HG03378 (cell line): ENCODE measurements around the gene KRI1.
A peak's percentile ranks its signal among the peaks of the same experiment; 100 is the strongest.
"Not testable (repeated sequence)": the region's sequence is repeated elsewhere in the genome, so short reads cannot be mapped to it uniquely, and the experiment has no call there.

Source experiments
- ATAC-seq: cut with Tn5 transposase; IDR thresholded peaks from one replicate; pipeline ENCODE4 v1.9.1; 2021; ENCODE audit warnings: mild to moderate bottlenecking, moderate library complexity; ENCODE audit not compliant: unreplicated experiment

Gene KRI1

DNA sequence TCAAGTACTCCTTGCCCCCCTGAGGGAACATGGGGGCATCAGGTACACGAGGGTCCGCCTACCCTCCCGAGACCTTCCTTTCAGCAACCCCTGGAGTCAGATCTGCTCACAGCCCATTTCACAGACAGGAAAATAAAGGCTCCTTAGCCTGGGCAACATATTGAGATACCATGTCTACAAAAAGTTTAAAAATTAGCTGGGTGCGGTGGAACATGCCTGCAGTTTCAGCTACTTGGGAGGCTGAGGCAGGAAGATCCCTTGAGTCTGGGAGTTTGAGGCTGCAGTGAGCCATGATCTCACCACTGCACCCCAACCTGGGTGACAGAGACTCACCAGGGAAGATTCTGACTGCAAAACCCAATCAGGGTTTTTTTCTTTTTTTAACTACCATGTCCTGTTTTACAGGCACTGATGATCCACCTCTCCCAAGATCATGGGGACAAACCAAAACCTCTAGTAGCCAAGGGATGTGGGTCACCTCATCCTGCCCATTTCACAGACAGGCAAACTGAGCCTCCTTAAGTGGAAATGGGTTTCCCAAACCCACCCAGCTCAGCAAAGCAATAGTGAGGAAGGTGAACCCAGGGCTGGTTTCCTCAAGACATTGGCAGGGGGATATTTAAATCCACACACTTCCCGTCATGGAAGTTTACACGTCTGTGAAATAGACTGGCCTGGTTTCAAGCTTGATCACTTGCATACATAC is 9.4 kb upstream of the KRI1 start:
- ATAC-seq: no peak

GRCh38 chr19:10574462-10574861 is 8.7 kb upstream of the KRI1 start:
- no peak for ATAC-seq

- not testable (repeated sequence) for ATAC-seq
Observed at GRCh38 chr19:10573793-10574192, 8.0 kb upstream of the KRI1 start.

DNA sequence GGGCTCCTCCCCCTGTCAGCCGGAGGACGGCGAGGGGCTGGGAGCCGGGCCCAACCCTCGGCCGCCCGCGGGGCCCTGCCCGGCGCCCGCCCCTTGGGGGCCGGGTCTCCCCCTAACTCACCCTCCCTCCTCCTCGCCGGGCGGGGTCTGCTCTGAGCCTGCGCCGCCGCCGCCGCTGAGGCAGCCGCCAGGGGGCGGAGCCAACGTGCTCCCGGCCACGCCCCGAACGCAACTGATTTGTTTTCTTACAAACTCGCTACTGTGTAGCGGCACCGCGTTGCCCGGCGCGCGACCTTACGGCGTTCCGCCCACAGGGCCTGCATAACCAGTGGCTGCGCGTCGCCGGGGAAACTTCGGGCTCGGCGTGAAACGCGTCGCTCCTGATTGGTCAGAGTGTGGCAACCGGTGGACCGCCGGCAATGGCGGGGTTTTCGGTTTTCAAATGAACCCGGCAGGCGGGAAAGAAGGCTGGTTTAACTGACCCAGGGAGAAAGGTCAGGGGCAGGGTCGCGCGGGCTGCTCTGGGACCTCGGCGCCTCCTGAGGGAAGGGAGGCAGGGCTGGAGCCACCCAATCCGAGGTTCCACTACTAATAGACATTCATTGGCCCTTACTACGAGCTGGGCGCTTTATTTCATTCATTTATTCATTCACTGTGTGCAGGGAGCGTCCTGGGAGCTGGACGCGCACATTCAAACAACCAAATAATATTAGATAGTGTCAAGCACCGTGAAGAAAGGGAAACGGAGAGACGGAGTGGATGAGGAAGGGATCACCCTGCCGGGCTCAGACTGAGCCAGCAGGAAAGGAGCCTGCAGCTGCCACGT is 3.2 kb upstream of the KRI1 start, which contains the start of gene CDKN2D:
Gene CDKN2D (minus strand): TSS at position 154 of the 826 bp plus-strand sequence. CDS start 326 bp downstream, outside the sequence.
- peak; percentile 63 for ATAC-seq

DNA sequence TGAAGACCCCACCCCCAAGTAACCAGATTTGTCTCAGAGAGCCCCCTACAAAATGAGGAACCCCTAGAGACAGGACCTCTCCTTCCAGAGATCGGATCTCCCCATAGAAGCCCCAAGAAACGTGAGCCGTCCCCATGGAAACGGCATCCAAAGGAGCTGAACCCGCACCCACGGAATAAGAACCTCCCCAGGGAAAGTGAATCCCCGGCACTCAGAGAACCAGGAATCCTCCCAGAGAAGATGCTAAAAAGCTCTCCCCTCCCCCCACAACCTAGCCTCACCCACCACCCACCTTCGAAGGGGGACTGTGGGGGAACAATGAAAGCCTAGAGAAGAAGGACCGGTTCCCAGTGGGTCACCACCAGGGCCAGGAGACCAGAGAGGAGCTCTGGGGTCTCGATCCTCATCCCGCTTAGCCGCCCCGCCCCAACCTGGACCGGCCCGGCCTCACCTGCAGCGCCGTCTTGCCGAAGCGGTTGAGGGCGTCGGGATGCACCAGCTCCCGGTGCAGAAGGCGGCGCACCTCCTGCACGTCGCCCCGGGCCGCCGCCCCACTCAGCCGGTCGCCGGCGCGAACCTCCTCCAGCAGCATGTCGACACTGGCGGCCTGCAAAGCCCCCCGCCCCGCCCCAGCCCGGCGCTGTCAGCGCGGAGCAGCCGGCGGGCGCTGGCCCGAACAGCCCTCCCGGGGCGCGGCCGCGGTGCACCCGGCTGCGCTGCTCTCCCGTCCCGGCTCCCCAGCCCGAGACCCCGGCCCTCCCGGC is 2.4 kb upstream of the KRI1 start:
- no peak for ATAC-seq

GRCh38 chr19:10567656-10568055 is 1.8 kb upstream of the KRI1 start:
- no peak for ATAC-seq

DNA sequence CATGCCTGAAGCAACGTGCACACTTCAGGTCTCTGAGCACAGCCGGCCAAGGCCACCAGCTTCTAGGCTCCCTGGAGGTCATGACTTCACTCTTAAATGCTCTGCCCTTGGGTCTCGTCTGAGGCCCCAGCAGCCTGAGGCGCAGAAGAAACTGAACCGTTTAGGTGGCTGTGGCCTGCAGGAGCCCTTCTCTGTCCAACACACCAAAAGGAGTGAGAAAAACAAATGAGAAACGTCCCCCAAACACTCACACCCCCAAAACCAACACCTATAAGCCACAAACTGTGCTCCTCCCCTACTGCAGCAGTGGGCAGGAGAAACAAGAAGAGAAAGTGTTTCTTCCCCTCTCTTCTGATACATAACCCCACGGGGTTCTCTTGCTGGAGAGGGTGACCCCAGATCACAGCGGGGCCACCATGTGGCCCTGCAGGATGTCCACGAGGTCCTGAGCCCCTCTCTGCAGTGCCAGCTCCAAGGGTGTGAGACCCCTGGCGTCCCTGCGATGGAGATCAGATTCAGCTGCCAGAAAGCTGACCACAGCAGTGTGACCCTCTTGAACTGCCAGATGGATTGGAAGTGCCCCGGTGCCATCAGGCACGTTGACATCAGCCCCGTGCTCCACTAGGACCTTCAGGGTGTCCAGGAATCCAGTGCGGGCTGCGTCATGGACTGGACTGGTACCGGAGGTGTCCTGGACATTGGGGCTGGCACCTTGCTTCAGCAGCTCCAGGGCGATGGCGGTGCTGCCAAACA is 1.0 kb upstream of the KRI1 start:
- ATAC-seq: peak; percentile 21

GRCh38 chr19:10566408-10566657 is 523 bp upstream of the KRI1 start:
- ATAC-seq: no peak

DNA sequence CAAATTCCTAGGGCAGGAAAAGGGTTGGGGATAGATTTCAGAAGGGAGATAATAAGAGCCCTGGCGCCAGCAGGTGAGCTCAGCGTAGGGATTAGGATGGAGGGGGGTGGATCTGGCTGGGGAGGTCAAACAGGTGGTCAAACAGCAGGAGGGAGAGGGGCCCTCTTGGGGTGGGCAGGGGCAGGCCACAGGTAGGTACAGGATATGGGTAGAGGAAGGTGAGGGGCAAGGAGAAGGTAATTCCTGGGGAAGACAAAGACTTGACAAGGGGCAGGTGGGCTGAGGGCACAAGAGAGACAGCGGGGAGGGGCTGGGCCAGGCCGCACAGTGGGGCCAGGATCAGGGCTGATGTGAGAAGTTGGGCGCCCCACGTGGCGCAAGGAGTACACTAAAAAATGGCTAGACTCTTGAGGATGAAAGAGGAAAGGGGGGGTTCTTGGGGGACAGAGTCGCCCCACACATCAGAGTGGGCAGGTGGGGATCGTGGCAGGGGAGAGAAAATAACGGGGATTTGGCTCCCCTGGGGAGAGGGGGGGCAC is 713 bp downstream of the KRI1 start:
- no peak for ATAC-seq

- ATAC-seq: no peak
Observed at GRCh38 chr19:10562609-10563008, 3.2 kb downstream of the KRI1 start.

DNA sequence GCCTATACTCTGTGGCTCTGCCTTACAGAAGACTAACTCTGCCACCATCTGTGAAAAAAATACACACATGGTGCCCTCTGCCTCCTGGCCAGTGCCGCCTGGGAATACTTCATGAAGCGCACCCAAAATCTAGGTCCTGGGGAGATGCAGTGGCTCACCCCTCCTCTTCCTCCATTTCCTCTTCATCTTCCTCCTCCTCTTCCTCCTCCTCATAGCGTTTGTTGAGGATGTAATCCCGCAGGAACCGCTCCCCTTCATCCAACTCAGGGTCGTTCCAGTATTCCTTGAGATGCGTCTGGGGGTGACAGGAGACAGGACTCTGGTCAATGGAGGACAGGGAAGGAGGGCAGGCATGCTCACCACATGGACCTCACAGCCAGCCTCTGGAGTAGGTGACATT is 5.7 kb downstream of the KRI1 start:
- no peak for ATAC-seq

GRCh38 chr19:10557603-10558197 is 8.1 kb downstream of the KRI1 start:
- no peak for ATAC-seq

DNA sequence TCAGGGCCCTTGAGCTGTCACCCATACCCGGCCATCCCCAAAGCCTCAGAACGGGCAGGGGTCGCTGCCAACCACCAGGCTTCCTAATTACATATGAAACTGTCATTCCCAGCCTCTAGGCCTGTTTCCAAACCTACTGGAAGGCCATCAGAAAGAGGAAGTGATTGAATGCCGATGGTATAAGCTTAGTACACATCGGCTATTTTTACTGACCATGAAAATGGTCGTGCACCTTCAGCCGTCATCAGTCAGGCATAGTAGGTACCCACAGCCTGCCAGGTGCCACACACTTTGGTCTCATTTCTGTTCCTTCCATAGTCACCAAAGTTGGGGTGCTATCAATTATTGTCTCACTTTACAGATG is 10.2 kb downstream of the KRI1 start:
- no peak for ATAC-seq

DNA sequence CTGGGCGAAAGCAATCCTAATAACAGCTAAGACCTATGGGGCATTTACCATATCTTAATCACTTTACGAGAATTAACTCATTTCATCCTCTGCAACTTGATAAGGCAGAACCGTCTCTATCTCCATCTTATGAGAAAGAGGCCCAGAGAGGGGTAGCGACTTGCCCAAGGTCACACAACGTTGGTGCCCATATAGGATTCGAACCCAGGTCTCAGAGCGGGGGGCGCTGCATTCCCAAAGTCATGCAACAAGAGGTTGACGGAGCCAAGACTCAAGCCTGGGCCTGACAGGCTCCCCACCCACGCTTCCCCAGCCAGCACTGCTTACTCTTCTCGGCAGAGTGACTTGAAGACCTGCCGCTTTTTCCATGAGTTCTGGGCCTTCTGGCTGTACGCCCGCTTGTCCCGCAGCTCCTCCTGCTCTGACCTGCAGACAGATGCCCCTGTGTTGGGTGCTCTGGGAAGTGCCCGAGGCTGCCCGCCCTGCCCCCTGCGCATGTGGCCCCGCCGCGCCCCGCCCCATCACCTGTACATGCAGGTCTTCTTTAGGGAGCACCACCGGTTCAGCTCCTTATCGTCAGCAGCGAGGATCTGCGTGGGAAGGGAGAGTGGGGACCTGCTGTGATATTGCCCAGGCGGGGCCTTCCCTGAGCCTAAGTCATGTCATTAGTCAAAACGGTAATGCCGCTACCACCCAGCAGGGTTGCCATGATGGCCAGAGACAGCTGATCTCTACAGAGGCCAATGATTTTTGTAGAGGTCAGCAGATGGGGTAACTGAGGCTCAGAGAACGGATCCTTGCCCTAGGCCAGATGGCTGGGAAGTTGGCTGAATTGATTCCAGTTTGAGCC is 10.8 kb downstream of the KRI1 start:
- no peak for ATAC-seq

DNA sequence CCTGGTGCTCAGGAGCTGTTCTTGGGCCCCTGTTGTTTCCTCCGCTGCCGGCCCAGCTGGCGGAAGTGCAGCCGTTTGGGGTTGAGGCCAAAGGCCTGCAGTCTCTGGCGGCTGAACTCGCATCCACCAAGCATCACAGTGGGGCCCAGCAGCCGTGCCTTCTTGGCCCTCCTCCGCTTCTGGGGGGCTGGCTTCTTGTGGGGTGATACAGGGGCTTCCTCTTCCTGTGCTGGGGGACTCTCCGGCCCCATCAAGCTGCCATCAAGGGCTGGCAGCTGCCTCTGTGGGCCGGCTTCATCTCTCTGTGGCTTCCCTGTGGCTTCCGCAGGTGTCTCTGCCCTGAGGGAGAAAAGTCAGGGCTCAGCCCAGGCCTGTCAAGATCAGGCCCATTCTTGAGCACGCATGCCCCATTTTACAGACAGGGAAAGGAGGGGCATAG is 11.8 kb downstream of the KRI1 start:
- no peak for ATAC-seq

DNA sequence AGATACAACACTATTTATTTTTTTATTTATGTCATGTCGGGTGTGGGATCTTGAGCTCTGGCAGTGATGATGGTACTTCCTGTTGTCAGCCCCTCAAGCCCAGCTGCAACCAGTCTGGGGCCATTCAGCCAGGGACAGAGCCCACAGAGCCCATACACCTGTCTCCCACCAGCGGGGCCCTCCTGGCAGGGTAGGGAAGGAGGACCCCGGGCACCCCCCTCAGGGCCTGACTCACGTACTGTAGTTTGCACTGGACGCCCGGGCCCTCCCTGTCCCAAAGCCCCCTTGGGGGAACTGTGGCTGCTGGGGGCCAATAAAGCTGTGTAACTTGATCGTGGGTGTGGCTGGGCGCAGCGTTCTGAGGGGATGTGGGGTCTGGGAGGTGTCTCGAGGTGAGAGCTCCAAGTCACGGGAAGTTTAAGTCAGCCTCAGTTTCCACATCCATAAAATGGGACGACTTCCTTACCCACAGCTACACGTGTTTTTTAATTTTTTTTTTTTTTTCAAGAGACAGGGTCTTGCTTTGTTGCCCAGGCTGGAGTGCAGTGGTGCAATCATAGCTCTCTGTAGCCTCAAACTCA is 12.6 kb downstream of the KRI1 start:
- ATAC-seq: no peak

DNA sequence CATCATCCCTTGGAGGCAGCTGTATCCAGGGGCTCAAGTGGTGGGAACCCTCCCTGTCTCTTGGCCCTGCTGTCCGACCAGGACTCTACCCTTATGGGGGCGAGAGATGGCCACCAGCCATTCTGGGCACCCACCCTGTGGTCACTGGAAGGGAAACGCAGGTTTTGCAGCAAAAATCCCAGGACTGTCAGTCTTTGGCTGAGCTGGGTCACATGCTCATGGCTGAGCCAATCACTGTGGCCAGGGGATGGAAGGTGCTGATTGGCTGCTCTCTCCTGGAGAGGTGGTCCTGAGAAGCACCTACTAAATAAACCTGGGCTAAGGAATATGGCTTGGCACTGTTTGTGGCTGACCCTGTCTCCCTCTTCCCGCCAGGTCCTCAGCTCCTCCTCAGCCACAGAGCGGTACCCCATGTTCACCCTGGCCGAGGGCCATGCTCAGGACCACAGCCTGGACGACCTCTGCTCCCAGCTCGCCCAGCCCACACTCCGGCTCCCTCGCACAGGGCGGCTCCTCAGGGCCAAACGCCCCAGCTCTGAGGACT is 13.2 kb downstream of the KRI1 start:
- ATAC-seq: no peak

DNA sequence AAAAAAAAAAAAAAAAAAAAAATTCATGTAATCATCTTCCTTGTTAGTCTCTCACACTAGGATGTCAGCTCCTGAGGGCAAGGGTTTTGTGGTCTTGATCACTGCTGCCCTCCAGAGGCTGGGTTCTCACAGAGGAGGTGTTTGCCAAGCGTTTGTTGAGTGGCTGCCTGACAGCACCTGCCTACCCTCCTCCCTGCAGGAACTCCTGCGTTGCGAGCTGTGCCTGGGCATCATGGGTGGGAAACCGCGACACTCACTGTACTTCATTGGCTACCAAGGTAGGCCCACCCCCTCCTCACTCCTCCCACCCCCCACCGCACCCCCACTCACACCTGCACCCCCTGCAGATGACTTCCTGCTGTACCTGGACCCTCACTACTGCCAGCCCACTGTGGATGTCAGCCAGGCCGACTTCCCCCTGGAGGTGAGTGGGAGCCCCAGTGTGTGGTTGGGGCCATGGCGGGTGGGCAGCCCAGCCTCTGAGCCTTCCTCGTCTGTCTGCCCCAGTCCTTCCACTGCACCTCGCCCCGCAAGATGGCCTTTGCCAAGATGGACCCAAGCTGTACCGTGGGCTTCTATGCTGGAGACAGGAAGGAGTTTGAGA is 14.0 kb downstream of the KRI1 start:
- ATAC-seq: no peak
